Loucy (cell line): Measurements from ENCODE around the gene POPDC2.

Experiments used
- H2AFZ ChIP-seq: fragments of 200-600 bp; sonication (generic); 2 replicates; pipeline ENCODE4 v1.6.0; 2016; ENCODE audit warnings: antibody characterized with exemption, mild to moderate bottlenecking, low read length, moderate library complexity
- H3F3A ChIP-seq: fragments of 200-600 bp; 2 replicates; pipeline ENCODE4 v1.6.0; 2016; ENCODE audit warnings: antibody characterized with exemption, low read depth, mild to moderate bottlenecking
- H3K27me3 ChIP-seq: fragments of 200-600 bp; sonication (generic); 2 replicates; pipeline ENCODE4 v1.6.1; 2014; ENCODE audit warnings: low read length, mild to moderate bottlenecking; ENCODE audit not compliant: insufficient read depth, poor library complexity, severe bottlenecking
- H3K36me3 ChIP-seq: fragments of 200-600 bp; sonication (generic); 2 replicates; pipeline ENCODE4 v1.6.1; 2016; ENCODE audit warnings: low read length; ENCODE audit not compliant: insufficient read depth
- H3K4me1 ChIP-seq: fragments of 200-600 bp; sonication (generic); 2 replicates; pipeline ENCODE4 v1.5.1; 2014; ENCODE audit warnings: low read length, mild to moderate bottlenecking; ENCODE audit not compliant: insufficient read depth, poor library complexity, severe bottlenecking
- H3K4me2 ChIP-seq: fragments of 200-600 bp; sonication (generic); 2 replicates; pipeline ENCODE4 v1.6.0; 2014; ENCODE audit warnings: antibody characterized with exemption, low read length, low read depth, mild to moderate bottlenecking; ENCODE audit not compliant: poor library complexity, severe bottlenecking
- H3K4me3 ChIP-seq: fragments of 200-600 bp; sonication (generic); 2 replicates; pipeline ENCODE4 v1.5.1; 2014; ENCODE audit warnings: low read length, mild to moderate bottlenecking, mixed read lengths; ENCODE audit not compliant: poor library complexity, severe bottlenecking
- H3K79me2 ChIP-seq: fragments of 200-600 bp; sonication (generic); 2 replicates; pipeline ENCODE4 v1.6.1; 2014; ENCODE audit warnings: low read length; ENCODE audit not compliant: insufficient read depth
- H3K9ac ChIP-seq: fragments of 200-600 bp; sonication (generic); 2 replicates; pipeline ENCODE4 v1.6.0; 2014; ENCODE audit warnings: mild to moderate bottlenecking, low read depth, low read length, moderate library complexity; ENCODE audit not compliant: poor library complexity, severe bottlenecking
- H3K9me2 ChIP-seq: fragments of 200-600 bp; sonication (generic); replicated peaks from 2 replicates; pipeline ENCODE4 v1.6.1; 2016; ENCODE audit warnings: low read depth, low read length, mixed read lengths
- H3K9me3 ChIP-seq: fragments of 200-600 bp; sonication (generic); 2 replicates; pipeline ENCODE4 v1.6.1; 2014; ENCODE audit warnings: mild to moderate bottlenecking, antibody characterized with exemption, low read length, low read depth; ENCODE audit not compliant: insufficient read depth
- H4K20me1 ChIP-seq: fragments of 200-600 bp; sonication (generic); 2 replicates; pipeline ENCODE4 v1.6.0; 2014; ENCODE audit warnings: antibody characterized with exemption, low read length, mild to moderate bottlenecking; ENCODE audit not compliant: insufficient read depth, poor library complexity, severe bottlenecking
- EZH2phosphoT487 ChIP-seq: fragments of 200-600 bp; IDR thresholded peaks from 2 replicates; pipeline ENCODE4 v1.6.1; 2018; ENCODE audit warnings: antibody characterized with exemption, mild to moderate bottlenecking, moderate library complexity, borderline replicate concordance
- TF ChIP-seq, protein P1 (sequence below): fragments of 200-600 bp; sonication (generic); conservative IDR thresholded peaks from 2 replicates; pipeline ENCODE4 v1.5.1; 2014; ENCODE audit warnings: mild to moderate bottlenecking, antibody characterized with exemption, low read length

The POPDC2 gene

DNA sequence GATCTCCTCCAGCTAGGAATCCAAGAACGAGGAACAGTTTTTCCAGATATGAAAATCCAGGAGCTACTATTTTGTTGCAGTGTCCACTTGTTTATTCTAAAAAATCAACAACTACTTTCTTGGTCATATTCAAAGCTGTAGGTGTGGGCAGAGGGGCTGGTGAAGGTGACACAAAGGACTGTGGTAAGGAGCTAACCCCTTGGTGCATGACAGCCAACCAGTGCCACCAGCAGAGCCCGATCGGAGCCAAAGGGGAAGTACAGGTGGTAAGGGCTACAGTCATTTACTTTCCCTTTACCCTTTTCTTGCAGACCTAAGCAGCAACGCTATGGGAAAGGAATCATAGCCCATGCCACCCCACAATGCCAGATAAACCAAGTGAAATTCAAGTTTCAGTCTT, 32.0 kb downstream of the POPDC2 start:
- H2AFZ ChIP-seq: no peak overlapping the region
- H3K79me2 ChIP-seq: no peaks in the 10 kb centered on the region
- H3K4me3 ChIP-seq: no peak overlapping the region
- no peaks in the 10 kb centered on the region for H3K9me2 ChIP-seq
- no peak overlapping the region for H3K4me2 ChIP-seq
- H3K27me3 ChIP-seq: no peaks in the 10 kb centered on the region
- H3K4me1 ChIP-seq: no peaks in the 10 kb centered on the region
- H3K36me3 ChIP-seq: no peaks in the 10 kb centered on the region
- H3F3A ChIP-seq: no peaks in the 10 kb centered on the region
- H3K9ac ChIP-seq: no peak overlapping the region
- H3K9me3 ChIP-seq: no peaks in the 10 kb centered on the region
- no peak for TF ChIP-seq EZH2phosphoT487
- TF ChIP-seq, protein P1, sequence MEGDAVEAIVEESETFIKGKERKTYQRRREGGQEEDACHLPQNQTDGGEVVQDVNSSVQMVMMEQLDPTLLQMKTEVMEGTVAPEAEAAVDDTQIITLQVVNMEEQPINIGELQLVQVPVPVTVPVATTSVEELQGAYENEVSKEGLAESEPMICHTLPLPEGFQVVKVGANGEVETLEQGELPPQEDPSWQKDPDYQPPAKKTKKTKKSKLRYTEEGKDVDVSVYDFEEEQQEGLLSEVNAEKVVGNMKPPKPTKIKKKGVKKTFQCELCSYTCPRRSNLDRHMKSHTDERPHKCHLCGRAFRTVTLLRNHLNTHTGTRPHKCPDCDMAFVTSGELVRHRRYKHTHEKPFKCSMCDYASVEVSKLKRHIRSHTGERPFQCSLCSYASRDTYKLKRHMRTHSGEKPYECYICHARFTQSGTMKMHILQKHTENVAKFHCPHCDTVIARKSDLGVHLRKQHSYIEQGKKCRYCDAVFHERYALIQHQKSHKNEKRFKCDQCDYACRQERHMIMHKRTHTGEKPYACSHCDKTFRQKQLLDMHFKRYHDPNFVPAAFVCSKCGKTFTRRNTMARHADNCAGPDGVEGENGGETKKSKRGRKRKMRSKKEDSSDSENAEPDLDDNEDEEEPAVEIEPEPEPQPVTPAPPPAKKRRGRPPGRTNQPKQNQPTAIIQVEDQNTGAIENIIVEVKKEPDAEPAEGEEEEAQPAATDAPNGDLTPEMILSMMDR: no peak
- H4K20me1 ChIP-seq: no peaks in the 10 kb centered on the region

DNA sequence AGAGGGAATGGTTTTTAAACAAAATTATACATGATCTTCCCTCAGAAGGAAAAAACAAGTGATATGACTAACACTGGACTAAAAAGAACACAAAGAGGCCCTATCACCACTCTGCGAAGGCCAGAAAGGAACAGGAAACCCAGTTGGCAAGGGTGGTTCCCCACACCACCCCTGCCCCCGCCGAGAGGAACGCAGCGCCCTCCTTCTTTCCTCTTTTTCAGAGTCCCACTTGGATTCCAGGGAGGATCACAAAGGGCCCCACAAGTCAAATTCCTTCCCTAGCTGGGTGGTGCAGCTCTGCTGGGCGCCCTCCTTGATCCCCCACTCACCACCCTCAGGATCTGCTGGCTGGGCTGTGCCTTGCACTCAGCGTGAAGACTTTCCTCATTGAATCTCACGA, 32.9 kb downstream of the POPDC2 start:
- Histone ChIP-seq H3K4me1 (no peaks in the 10 kb centered on the region), H3K4me3 (no peak overlapping the region), H3K4me2 (no peak overlapping the region)

DNA sequence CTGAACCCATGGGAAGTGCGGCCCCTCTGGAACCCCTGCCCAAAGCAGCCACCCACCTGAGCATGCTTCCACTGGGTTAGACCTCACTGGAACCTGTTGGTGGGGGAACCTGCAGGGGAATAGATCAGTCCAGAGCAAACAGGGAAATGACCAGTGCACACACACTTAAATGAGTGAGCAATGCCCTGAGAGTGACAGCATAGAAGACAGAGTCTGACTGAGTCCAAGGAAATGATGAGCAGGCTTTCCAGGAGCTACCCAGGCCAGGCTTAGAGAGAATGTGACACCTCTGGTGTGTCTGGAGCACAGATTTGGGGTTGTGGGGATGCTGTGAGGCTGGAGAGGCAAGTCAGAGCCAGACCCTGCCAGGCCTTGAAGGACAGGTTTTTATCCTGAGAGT, 34.2 kb downstream of the POPDC2 start:
- no peaks in the 10 kb centered on the region for H3K4me1 ChIP-seq
- no peaks in the 10 kb centered on the region for H3K27me3 ChIP-seq
- no peaks in the 10 kb centered on the region for H3K9me2 ChIP-seq
- H3K4me2 ChIP-seq: no peak overlapping the region
- H3K36me3 ChIP-seq: no peaks in the 10 kb centered on the region
- H4K20me1 ChIP-seq: no peaks in the 10 kb centered on the region
- no peak overlapping the region for H2AFZ ChIP-seq
- H3F3A ChIP-seq: no peaks in the 10 kb centered on the region
- H3K4me3 ChIP-seq: no peak overlapping the region
- no peaks in the 10 kb centered on the region for H3K9me3 ChIP-seq
- TF ChIP-seq, protein P1: no peak
- TF ChIP-seq EZH2phosphoT487: no peak
- no peaks in the 10 kb centered on the region for H3K79me2 ChIP-seq
- no peak overlapping the region for H3K9ac ChIP-seq

More for the DNA sequence above, 32.9 kb downstream of the POPDC2 start:
- H3K79me2 ChIP-seq: no peaks in the 10 kb centered on the region
- no peaks in the 10 kb centered on the region for H3K9me3 ChIP-seq
- H4K20me1 ChIP-seq: no peaks in the 10 kb centered on the region
- H3K9ac ChIP-seq: no peak overlapping the region
- no peak overlapping the region for H2AFZ ChIP-seq
- no peaks in the 10 kb centered on the region for H3F3A ChIP-seq
- H3K9me2 ChIP-seq: no peaks in the 10 kb centered on the region
- H3K27me3 ChIP-seq: no peaks in the 10 kb centered on the region
- no peak for TF ChIP-seq EZH2phosphoT487
- TF ChIP-seq, protein P1: no peak
- no peaks in the 10 kb centered on the region for H3K36me3 ChIP-seq
